C1 segment of cervical spinal cord (tissue), 14 donors: Measurements from ENCODE around the gene FAM83C.
"Not testable (repeated sequence)": the region's sequence is repeated elsewhere in the genome, so short reads cannot be mapped to it uniquely, and the experiment has no call there.

Experiments
- DNase-seq, 14 donors: peaks; one replicate each; lab custom pipeline; 2025; lab: John Stamatoyannopoulos, UW

The FAM83C gene

DNA sequence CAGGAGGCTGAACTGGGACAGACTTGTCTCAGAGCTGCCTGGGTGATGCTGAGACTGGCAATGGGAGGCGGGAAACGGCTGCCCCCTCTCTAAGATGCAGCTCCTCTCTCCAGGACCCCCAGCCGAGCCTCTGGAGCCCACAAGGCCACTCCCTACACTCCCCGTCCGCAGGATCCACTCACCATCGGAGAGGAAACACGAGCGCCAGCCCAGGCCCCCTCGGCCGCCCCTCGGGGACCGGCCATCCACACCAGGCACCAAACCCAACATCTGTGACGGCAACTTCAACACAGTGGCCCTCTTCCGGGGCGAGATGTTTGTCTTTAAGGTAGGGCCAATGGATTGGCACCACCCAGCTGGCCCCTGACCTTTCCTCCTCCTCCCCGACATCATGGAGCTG is 25.1 kb downstream of the FAM83C start:
- no peak for DNase-seq

GRCh38 chr20:35264755-35265154 is 27.5 kb downstream of the FAM83C start:
- no peak for DNase-seq

DNA sequence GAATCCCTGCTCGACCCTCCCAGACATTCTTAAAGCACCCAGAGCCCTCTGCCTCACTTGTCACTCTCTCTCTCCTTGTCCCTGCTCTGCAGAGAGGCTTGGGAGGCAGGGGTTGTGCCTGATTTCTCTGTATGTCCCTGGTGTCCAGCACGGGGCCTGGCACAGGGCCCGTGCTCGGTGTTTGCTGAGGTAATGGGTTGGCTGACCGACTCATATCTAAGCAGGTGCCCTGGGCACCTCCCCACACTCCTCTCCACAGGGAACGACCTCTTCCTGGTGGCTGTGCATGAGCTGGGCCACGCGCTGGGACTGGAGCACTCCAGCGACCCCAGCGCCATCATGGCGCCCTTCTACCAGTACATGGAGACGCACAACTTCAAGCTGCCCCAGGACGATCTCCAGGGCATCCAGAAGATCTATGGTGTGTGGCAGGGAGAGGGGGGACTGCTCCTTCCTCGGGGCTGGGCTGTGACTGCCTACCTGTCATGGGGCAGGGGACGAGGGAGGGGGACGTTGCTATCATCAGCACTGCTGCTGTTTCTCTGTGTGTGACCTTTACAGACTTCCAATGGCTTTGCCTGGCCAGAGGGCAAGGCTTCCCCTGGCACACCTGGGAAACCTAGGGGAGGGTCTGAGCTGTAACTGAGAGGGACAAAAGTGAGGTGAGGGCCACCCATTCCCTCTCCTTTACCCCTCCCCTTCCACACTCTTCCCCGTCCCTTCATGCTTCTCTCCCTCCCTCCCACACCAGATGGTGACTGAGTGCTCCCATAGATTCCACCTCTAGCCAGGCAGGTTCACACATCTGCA is 28.5 kb downstream of the FAM83C start:
- peak in 2 of 14 donors; percentile 46 to 92 for DNase-seq

DNA sequence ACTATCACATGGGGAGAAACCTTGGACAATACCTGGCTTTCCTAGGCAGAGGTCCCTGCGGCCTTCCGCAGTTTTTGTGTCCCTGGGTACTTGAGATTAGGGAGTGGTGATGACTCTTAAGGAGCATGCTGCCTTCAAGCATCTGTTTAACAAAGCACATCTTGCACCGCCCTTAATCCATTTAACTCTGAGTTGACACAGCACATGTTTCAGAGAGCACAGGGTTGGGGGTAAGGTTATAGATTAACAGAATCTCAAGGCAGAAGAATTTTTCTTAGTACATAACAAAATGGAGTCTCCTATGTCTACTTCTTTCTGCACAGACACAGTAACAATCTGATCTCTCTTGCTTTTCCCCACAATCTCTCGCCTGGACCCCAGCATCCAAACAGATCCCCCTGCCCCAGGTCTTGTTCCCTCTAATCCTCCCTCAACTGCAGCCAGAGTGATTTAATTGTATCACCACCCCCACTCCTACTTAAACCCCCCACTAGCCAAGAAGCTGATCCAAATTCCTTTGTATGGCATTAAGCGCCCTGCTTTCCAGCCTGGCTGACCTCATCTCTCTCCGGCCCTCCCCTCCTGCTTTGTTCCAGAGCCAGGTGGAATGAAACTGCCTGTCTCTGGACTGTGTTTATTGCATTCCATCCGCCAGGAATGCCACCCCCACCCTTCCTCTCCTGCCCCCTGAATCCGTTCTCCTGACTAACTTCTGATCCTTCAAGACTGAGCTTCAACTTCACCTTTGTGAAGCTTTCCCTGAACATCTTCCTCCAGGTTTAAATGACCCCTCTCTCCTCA is 29.3 kb downstream of the FAM83C start:
- peak in 2 of 14 donors; percentile 46 to 92 for DNase-seq

- not testable (repeated sequence) for DNase-seq
These were observed 29.9 kb downstream of the FAM83C start for GRCh38 chr20:35262321-35262720.

- peak in 8 of 14 donors; percentile 6 to 95 (median 41) for DNase-seq
These were observed 31.8 kb downstream of the FAM83C start for GRCh38 chr20:35260426-35260825.

DNA sequence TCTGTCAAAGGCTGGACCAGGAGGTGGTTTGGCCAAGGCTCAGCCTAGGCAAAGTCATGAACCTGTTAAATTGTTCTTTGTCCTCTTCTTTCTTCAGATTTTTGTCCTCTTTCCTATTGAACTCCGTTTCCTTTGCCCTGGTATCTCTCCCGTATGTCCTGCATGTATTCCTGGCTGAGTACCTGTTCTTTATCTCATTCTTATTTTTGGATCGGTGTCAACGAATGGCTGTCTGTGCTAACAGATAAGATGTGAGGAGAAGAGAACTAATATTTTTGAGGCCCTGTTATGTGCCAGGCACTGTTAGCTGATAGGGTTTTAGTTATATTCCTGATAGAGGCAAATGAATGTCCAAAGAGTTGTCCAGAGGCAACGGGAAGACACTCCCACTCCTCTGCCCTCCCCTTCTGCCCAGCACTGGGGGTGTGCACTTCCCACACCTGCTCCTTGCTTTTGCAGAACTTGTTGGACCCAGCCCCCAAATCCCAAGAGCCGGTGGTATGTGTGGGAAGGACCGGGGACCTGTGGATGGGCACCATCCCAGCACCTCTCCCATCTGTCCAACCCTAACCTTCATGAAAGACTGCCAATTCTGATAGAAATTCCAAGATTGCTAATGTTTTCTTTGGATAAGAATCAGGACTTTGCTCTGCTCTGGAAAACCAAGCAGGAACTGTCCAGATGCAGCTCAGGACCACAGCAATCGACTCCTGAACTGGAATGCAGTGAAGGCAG is 34.9 kb downstream of the FAM83C start:
- DNase-seq, result no peak

- DNase-seq, result no peak
These were observed 37.7 kb downstream of the FAM83C start for GRCh38 chr20:35254448-35254999.

- DNase-seq, result no peak
These were observed 39.2 kb downstream of the FAM83C start for GRCh38 chr20:35253010-35253409.

GRCh38 chr20:35252598-35252997 is 39.6 kb downstream of the FAM83C start:
- not testable (repeated sequence) for DNase-seq

GRCh38 chr20:35252037-35252461 is 40.2 kb downstream of the FAM83C start:
- DNase-seq, result no peak

DNA sequence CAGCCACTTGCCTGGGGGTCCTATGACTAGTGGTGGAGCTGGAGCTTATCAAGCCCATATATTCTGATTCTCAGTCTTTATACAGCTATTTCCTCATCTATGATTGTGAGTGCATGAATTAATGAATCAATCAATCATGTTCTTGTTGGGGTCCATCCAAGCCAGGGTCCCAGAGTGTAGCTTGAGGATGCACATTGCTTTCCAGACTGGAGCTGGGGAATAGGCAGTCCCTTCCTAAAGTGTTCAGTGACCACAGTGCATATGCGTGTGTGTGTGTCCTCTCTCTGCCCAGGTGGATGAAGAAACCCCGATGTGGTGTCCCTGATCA is 40.6 kb downstream of the FAM83C start:
- no peak for DNase-seq

GRCh38 chr20:35248641-35249475 is 43.4 kb downstream of the FAM83C start:
- DNase-seq, result peak in 3 of 14 donors; percentile 31 to 98 (median 63)

DNA sequence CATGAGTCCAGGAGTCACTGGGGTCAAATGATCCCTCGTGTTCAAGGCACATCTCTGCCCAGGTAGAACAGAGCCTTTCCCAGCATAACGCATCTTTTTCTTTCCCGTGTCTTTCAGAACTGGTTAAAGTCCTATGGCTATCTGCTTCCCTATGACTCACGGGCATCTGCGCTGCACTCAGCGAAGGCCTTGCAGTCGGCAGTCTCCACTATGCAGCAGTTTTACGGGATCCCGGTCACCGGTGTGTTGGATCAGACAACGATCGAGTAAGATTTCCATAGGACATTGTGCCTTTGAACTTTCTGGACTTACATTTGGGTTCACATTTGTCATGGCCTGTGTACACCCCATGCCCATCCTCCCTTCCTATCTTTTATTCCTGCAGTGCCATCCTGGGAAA is 45.5 kb downstream of the FAM83C start:
- no peak for DNase-seq

- no peak for DNase-seq
These were observed 48.2 kb downstream of the FAM83C start for GRCh38 chr20:35243986-35244385.

DNA sequence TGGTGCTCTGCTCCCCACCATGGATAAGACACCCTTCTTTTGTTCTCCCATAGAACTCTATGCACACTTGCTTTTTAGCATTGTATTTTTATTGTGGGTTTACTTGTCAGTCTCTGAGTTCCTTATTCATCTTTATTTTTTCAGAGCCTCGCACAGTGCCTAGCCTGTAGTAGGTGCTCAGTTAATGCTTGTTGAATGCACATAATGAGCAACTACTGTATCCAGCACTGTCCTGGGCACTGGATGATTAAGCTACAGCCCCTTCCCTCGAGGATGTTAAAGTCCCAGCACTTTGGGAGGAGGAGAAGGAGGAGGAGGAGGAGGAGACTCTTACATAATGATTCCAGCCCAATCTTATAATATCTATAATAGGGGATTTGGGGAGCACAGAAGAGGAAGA is 48.9 kb downstream of the FAM83C start:
- DNase-seq, result no peak

GRCh38 chr20:35240811-35241293 is 51.4 kb downstream of the FAM83C start:
- DNase-seq, result no peak

DNA sequence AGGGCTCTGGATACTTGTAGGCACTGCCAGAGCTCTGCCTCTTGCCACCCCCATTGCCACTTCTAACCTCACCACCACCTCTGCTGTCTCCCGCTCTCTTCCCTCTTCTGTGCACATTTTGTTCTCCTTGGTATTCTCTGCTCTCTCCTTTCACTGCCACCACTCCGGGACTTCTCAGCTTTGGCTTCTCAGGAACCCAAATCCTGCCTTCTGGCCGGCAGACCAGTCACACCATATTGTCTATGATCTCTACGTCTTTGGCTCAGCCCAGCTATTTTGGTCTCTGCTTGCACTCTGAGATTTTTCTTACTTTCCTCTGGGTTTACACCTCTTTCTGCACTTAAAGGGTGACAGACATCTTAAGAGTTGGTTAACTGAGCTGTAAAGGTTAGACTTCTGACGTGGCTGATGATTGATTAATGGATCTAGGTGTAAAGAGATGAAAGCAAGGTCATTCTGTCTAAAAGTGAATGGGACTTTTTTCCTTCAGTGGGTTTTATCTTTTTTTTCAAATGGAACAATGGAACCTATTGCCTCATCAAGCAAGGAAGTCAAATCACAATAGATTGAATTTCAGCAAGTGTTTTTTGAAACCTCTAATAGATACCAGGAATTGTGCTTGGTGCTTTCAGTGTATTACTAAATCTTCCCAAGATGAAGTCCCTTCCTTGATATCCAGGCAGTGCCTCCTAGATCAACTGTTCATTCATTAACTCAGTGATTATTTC is 52.0 kb downstream of the FAM83C start:
- DNase-seq, result peak in 1 of 14 donors; percentile 74

DNA sequence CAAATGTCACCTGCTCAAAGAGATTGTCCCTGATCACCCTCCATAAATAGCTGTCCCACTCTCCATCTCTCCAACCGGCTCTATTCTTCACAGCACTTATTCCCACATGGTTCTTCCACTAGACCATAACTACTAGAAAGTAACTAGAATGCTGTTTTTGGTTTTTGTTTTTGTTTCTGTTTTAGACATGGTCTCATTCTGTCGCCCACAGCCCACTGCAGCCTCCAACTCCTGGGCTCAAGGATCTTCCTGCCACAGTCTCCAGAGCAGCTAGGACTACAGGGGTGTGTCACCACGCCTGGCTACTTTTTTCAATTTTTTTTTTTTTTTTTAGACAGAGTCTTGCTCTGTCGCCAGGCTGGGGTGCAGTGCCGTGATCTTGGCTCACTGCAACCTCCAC is 53.5 kb downstream of the FAM83C start:
- no peak for DNase-seq

DNA sequence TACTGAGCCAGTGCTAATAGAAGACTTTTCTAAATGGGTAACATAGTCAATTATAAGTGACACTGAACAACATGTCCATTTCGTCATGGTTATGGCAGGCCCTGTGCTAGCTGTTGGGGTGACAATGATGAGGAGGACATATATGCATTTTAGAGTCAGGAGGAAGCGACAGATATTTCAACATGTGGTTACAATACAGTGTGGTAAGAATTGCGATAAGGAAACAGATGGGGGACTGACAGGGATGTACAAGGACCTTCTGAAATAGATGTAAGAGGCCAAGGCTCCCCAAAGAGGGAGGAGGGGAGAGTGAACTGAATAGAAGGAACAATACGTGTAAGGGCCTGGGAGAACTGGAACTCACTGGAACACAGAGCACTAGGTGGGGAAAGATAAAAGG is 54.1 kb downstream of the FAM83C start:
- DNase-seq, result no peak
